BE2C (cell line): ENCODE data around the gene MYMK.

Experiments used
- DNase-seq: peaks from one replicate; pipeline ENCODE4 v3.0.0-alpha.2; 2020
- H3K27me3 ChIP-seq: fragments of 250-450 bp; sonication (Bioruptor Pico); 2 replicates; pipeline ENCODE4 v1.5.1; 2020; ENCODE audit warnings: mild to moderate bottlenecking
- H3K36me3 ChIP-seq: fragments of 250-450 bp; sonication (Bioruptor Pico); 2 replicates; pipeline ENCODE4 v1.5.1; 2020; ENCODE audit warnings: mild to moderate bottlenecking
- H3K4me1 ChIP-seq: fragments of 250-450 bp; sonication (Bioruptor Pico); 2 replicates; pipeline ENCODE4 v1.5.1; 2020
- H3K4me3 ChIP-seq: 2 replicates; pipeline ENCODE4 v1.5.1; 2011; ENCODE audit warnings: low read depth, low read length
- H3K9me3 ChIP-seq: fragments of 250-450 bp; sonication (Bioruptor Pico); 2 replicates; pipeline ENCODE4 v1.5.1; 2020
- TF ChIP-seq, protein P1 (sequence below): IDR thresholded peaks from 2 replicates; pipeline ENCODE4 v1.5.1; 2012; ENCODE audit warnings: mild to moderate bottlenecking, low read depth, low read length

MYMK gene

DNA sequence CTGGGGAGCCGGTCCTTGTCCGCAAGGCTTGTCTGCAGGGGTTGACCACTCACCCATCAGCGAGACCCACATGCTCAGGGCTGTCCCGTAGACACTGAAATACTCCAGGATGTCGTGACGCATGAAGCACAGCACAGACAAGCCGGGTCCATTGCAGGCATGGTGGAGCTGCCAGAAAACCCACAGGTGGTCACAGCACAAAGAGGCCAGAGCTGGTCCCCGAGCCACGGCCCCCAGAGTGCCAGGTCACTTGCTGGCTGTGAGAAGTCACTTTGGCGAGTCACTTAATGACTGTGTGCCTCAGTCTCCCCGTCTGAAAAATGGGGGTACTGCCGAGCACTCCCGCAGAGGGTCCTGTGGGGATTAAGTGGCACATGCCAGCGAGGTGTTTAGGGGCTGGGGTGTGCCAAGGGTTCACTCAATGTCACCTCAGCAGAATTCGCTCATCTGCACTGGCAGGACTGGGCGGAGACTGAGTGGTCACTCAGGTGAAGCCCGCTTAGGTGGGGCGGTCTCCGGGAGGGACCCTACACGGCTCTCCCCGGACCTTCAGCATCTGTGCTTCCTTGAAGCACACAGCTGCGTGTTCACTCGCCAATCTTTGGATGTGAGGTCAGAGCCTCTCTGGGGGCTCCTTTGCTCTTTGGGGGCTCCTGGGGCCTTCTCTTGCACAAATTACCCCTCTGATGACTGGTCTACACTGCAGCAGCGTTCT, 4.5 kb downstream of the MYMK start:
- Histone ChIP-seq H3K4me1 (peaks cover 32% of the 10 kb centered on the region), H3K27me3 (no peaks in the 10 kb centered on the region), H3K36me3 (no peaks in the 10 kb centered on the region), H3K4me3 (no peak overlapping the region), H3K9me3 (no peaks in the 10 kb centered on the region)
- no peak for DNase-seq
- TF ChIP-seq, protein P1, sequence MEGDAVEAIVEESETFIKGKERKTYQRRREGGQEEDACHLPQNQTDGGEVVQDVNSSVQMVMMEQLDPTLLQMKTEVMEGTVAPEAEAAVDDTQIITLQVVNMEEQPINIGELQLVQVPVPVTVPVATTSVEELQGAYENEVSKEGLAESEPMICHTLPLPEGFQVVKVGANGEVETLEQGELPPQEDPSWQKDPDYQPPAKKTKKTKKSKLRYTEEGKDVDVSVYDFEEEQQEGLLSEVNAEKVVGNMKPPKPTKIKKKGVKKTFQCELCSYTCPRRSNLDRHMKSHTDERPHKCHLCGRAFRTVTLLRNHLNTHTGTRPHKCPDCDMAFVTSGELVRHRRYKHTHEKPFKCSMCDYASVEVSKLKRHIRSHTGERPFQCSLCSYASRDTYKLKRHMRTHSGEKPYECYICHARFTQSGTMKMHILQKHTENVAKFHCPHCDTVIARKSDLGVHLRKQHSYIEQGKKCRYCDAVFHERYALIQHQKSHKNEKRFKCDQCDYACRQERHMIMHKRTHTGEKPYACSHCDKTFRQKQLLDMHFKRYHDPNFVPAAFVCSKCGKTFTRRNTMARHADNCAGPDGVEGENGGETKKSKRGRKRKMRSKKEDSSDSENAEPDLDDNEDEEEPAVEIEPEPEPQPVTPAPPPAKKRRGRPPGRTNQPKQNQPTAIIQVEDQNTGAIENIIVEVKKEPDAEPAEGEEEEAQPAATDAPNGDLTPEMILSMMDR = no peak

DNA sequence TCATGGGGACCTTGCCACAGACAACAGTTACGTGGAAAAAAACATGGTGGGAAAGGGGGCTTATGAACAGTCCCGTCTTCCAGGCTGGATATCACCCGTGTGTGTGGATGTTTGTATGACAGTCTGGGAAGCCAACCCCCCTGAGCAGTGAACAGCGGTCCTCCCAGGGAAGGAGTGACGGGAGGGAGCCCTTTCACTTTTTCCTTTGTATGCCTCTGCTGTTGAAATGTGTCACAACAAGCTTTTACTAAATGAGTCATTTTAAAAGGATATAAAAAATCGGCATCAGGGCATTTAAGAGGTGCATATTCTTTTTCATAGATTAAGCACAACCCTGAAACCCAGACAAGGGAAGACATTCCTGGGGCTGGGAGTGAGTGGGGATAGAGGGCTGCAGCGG, 5.1 kb downstream of the MYMK start:
- Histone ChIP-seq H3K4me1 (peaks cover 35% of the 10 kb centered on the region), H3K36me3 (no peaks in the 10 kb centered on the region), H3K27me3 (no peaks in the 10 kb centered on the region), H3K9me3 (no peaks in the 10 kb centered on the region), H3K4me3 (no peak overlapping the region)
- DNase-seq = no peak
- TF ChIP-seq, protein P1 = no peak

GRCh38 chr9:133518706-133519449, 5.9 kb downstream of the MYMK start:
- Histone ChIP-seq H3K36me3 (no peaks in the 10 kb centered on the region), H3K27me3 (no peaks in the 10 kb centered on the region), H3K4me1 (peaks cover 35% of the 10 kb centered on the region), H3K9me3 (no peaks in the 10 kb centered on the region), H3K4me3 (no peak overlapping the region)
- no peak for DNase-seq
- TF ChIP-seq, protein P1 = no peak

GRCh38 chr9:133518200-133518599, 6.6 kb downstream of the MYMK start:
- Histone ChIP-seq H3K36me3 (no peaks in the 10 kb centered on the region), H3K27me3 (no peaks in the 10 kb centered on the region), H3K9me3 (no peaks in the 10 kb centered on the region), H3K4me3 (no peak overlapping the region), H3K4me1 (peaks cover 38% of the 10 kb centered on the region)
- DNase-seq = no peak
- TF ChIP-seq, protein P1 = no peak

- TF ChIP-seq, protein P1 = no peak
- Histone ChIP-seq H3K9me3 (no peaks in the 10 kb centered on the region), H3K27me3 (no peaks in the 10 kb centered on the region), H3K4me3 (no peak overlapping the region), H3K36me3 (no peaks in the 10 kb centered on the region), H3K4me1 (peaks cover 38% of the 10 kb centered on the region)
- DNase-seq = no peak
Observed at GRCh38 chr9:133517711-133518110, 7.0 kb downstream of the MYMK start.

DNA sequence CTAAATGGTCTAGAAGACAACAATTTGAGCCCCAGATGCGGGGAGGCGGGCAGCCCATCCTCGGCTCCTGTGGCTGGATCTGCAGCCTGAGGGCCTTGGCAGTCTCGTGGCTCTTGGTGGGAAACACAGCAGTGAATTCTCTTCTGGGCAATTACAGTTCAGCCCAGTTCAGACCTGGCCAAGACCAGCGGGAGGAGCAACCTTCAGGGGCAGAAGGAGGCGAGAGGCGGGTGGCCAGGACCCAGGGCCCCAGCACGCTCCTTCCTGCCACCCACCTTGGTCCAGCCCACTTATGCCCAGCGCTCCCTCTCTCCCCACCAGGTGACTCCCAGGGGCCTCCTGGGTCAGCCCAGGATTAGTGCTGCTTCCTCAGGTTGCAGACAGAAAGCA, 7.8 kb downstream of the MYMK start:
- Histone ChIP-seq H3K4me1 (peaks cover 32% of the 10 kb centered on the region), H3K9me3 (no peaks in the 10 kb centered on the region), H3K27me3 (no peaks in the 10 kb centered on the region), H3K4me3 (no peak overlapping the region), H3K36me3 (no peaks in the 10 kb centered on the region)
- DNase-seq = no peak
- TF ChIP-seq, protein P1 = no peak
